Epithelial cell of esophagus (primary cell): ENCODE data around the gene NTN1.
"Not testable (repeated sequence)": the region's sequence is repeated elsewhere in the genome, so short reads cannot be mapped to it uniquely, and the experiment has no call there.

Experiments used
- DNase-seq: peaks from one replicate; pipeline ENCODE4 v3.0.0; 2010; ENCODE audit warnings: low read depth
- H3K4me3 ChIP-seq: 2 replicates; pipeline ENCODE4 v1.5.1; 2011; ENCODE audit warnings: mild to moderate bottlenecking, low read length, control low read depth
- CTCF ChIP-seq: IDR thresholded peaks from 2 replicates; pipeline ENCODE4 v1.5.1; 2011; ENCODE audit warnings: low read depth, mild to moderate bottlenecking, low read length, control low read depth, inconsistent platforms; ENCODE audit not compliant: insufficient read depth; ENCODE audit errors: missing control alignments

Gene NTN1

GRCh38 chr17:9148905-9149525 lies 127.7 kb downstream of the NTN1 start:
- DNase-seq, result no peak
- H3K4me3 ChIP-seq, result no peak overlapping the region
- TF ChIP-seq CTCF, result no peak

DNA sequence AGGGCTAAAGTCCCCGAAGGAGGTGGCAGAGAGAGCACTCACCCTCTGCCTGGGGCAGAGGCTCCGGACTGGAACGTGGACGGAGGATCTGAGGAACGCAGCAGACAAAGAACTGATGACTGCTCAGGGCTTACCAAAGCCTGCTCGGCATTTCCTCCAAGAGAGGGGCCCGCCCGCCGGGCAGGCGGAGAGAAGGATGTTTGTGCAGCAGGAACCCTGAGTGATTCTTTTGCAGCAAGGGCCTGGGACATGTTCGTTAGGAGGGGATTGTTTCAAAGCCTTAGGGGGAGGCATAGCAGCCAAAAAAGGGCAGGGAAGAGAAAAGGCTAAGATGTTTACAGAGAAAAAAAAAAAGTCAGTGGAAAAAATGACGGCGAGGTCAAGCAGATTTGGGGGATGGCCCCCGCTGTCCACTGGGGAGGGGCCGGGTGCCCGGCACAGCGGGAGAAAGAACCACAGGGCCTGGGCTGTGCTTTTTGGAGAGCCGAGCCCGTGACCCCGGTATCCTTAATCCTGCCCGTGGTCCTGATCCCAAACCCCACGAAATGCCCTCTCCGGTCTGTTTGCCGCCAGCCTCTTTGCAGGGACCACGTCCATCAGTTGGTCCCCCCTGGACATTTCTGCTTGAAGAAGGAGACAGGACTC lies 129.3 kb downstream of the NTN1 start:
- H3K4me3 ChIP-seq, result no peak overlapping the region
- no peak for TF ChIP-seq CTCF
- no peak for DNase-seq

DNA sequence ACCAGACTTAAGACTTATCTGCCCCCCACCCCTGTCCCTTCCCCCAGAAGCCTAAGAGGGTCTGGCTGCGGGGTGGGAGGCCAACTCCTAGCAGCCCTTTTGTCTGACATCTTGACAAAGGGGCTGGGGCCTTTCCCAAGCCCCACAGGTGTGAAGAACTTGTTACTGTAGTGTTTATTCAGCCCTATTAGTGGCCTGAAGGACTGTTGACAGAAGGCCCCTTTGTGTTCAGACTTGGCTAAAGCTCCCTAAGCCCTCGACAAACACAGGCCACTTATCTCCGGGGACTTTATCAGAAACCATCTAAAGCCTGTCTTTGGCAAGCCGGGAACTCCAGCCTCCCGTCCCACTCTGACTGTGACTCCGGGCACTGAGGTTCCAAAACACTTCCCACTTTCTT lies 129.8 kb downstream of the NTN1 start:
- H3K4me3 ChIP-seq, result no peak overlapping the region
- DNase-seq, result no peak
- TF ChIP-seq CTCF, result no peak

DNA sequence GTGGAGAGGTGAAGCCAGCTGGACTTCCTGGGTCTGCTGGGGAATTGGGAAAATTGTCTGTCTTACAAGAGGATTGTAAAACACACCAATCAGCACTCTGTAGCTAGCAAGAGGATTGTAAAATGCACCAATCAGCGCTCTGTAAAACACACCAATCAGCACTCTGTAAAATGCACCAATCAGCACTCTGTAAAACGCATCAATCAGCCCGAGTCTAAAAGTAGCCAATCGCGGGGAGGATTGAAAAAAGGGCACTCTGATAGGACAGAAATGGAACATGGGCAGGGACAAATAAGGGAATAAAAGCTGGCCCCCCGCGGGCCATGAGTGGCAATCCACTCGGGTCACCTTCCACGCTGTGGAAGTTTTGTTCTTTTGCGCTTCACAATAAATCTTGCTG lies 130.4 kb downstream of the NTN1 start:
- H3K4me3 ChIP-seq, DNase-seq: not testable (repeated sequence)

DNA sequence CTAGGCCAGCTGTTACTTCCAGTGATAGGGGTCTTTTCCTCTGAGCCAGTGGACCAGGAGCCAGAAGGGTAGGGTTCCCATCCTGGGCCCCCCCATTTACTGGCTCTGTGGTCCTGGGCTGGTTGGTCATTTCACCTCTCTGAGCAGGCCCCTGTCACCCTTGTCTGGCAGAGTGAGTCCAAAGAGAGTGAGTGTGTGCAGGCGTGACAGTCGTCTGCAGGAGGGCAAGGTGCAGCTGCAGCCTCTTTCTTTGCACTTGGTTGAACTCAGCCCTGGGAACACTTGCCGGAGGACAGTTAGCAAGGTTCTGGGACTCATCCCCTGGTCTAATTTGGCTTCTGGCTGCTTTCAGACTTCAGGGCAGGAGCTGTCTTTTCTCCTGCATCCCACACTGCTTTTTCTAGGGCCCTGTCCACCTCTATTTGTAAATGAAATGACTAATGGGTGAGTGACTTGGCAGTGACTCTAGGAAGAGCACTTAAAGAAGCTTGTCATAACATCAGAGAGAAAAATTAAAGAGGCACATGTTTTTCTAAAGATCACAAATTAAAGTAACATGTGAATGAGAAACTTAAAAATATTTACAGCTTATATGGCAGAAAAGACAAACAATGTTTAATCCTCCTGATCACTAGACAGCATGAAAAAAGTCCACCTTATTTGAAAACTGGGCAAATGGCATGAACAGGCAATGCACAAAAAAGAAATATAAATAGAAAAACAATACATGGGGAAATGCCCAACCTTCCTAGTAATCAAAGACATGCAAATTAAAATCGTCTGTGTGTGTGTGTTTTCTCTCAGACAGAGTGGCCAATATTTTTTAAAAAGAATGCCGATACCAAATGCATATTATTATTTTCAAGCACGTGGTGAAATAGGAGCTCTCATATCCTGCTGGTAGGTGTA lies 137.5 kb downstream of the NTN1 start:
- no peak overlapping the region for H3K4me3 ChIP-seq
- no peak for TF ChIP-seq CTCF
- no peak for DNase-seq

DNA sequence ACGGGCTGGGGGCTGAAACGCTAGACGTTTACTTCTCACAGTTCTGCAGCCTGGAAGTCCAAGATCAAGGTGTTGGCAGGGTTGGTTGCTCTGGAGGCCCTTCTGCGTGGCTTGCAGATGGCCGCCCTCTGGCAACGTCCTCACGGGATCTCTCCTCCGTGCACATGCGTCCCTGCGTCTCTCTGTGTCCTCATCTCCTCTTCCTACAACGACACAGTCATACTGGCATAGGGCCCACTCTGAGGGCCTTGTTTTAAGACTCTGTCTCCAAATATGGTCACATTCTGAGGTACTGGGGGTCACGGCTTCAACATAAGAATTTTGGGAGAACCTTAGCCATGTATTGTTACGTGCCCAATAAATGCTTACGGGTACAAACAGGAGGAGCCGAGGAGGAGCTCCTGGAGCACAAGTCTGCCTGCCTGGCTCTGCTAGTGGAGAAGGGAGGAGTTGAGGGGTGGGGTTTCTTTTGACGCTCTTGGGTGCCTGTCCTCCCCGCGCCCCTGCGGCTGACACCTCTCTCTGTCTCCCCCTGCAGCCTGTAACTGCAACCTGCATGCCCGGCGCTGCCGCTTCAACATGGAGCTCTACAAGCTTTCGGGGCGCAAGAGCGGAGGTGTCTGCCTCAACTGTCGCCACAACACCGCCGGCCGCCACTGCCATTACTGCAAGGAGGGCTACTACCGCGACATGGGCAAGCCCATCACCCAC lies 141.1 kb downstream of the NTN1 start:
- H3K4me3 ChIP-seq, result peak overlapping the region; percentile 11
- TF ChIP-seq CTCF, result peak; percentile 29
- DNase-seq, result peak; percentile 13

GRCh38 chr17:9166788-9167187 lies 145.5 kb downstream of the NTN1 start:
- DNase-seq, result no peak
- TF ChIP-seq CTCF, result no peak
- H3K4me3 ChIP-seq, result no peak overlapping the region
